Nephron (organoid): Measurements from ENCODE around the gene STK32C.
A peak's percentile ranks its signal among the peaks of the same experiment; 100 is the strongest.

Experiments used
- H3K27ac Mint-ChIP-seq, 3 experiments: 2 replicates each; pipeline ENCODE4 v1.8.0; 2020; ENCODE audit warnings: mixed read lengths in 3 of 3, mild to moderate bottlenecking in 2 of 3, moderate library complexity in 1 of 3
- H3K27me3 Mint-ChIP-seq: 2 replicates; pipeline ENCODE4 v1.8.0; 2021; ENCODE audit warnings: low read depth, mild to moderate bottlenecking, moderate library complexity, mixed read lengths
- H3K36me3 Mint-ChIP-seq: 2 replicates; pipeline ENCODE4 v1.8.0; 2020; ENCODE audit warnings: low read depth, mixed read lengths
- H3K4me1 Mint-ChIP-seq: 2 replicates; pipeline ENCODE4 v1.8.0; 2020; ENCODE audit warnings: mixed read lengths
- H3K4me3 Mint-ChIP-seq, 3 experiments: 2 replicates each; pipeline ENCODE4 v1.8.0; 2020; ENCODE audit warnings: mild to moderate bottlenecking in 3 of 3, mixed read lengths in 3 of 3, moderate library complexity in 2 of 3
- H3K9me3 Mint-ChIP-seq: 2 replicates; pipeline ENCODE4 v1.8.0; 2020; ENCODE audit warnings: mixed read lengths
- TF ChIP-seq, protein P1 (sequence below), 3 experiments: fragments of 200-600 bp; sonication (generic); IDR thresholded peaks; one replicate each; pipeline ENCODE4 v1.5.0; 2021; ENCODE audit warnings: antibody characterized with exemption in 3 of 3; ENCODE audit not compliant: unreplicated experiment in 3 of 3

The STK32C gene

GRCh38 chr10:132313865-132314264 is 6.1 kb upstream of the STK32C start:
- TF ChIP-seq, protein P1, sequence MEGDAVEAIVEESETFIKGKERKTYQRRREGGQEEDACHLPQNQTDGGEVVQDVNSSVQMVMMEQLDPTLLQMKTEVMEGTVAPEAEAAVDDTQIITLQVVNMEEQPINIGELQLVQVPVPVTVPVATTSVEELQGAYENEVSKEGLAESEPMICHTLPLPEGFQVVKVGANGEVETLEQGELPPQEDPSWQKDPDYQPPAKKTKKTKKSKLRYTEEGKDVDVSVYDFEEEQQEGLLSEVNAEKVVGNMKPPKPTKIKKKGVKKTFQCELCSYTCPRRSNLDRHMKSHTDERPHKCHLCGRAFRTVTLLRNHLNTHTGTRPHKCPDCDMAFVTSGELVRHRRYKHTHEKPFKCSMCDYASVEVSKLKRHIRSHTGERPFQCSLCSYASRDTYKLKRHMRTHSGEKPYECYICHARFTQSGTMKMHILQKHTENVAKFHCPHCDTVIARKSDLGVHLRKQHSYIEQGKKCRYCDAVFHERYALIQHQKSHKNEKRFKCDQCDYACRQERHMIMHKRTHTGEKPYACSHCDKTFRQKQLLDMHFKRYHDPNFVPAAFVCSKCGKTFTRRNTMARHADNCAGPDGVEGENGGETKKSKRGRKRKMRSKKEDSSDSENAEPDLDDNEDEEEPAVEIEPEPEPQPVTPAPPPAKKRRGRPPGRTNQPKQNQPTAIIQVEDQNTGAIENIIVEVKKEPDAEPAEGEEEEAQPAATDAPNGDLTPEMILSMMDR (IDR thresholded peaks at IDR 0.05; ENCODE audit: unreplicated experiment in 3 of 3): no peak
- Mint-ChIP-seq H3K9me3 (peaks cover 8% of the 10 kb centered on the region), H3K27me3 (peaks cover 34% of the 10 kb centered on the region), H3K36me3 (peaks cover 5% of the 10 kb centered on the region), H3K4me3 (no peak overlapping the region), H3K4me1 (no peaks in the 10 kb centered on the region), H3K27ac (no peak overlapping the region)

DNA sequence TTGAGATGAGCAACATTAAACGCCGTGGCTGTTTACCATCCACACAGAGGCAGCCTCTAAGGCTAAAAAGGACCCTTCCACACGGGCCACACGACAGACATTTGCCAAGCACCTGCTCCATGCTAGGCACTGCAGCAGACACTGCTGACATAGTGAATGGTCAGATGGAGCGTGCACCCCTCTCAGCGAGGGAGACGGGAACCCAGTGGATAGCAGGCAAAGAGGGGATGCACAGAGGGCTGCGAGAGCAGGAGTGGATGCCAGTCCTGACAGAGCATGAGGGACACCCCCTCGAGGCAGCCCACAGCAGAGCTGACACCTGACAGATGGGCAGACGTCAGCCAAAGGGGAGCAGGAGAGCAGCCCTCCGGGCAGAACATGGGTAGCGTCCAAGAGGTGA is 5.6 kb upstream of the STK32C start:
- TF ChIP-seq, protein P1 (IDR thresholded peaks at IDR 0.05; ENCODE audit: unreplicated experiment in 3 of 3): no peak
- Mint-ChIP-seq H3K4me3 (no peak overlapping the region), H3K36me3 (peaks cover 5% of the 10 kb centered on the region), H3K27me3 (peaks cover 35% of the 10 kb centered on the region), H3K27ac (no peak overlapping the region), H3K4me1 (no peaks in the 10 kb centered on the region), H3K9me3 (peaks cover 8% of the 10 kb centered on the region)

DNA sequence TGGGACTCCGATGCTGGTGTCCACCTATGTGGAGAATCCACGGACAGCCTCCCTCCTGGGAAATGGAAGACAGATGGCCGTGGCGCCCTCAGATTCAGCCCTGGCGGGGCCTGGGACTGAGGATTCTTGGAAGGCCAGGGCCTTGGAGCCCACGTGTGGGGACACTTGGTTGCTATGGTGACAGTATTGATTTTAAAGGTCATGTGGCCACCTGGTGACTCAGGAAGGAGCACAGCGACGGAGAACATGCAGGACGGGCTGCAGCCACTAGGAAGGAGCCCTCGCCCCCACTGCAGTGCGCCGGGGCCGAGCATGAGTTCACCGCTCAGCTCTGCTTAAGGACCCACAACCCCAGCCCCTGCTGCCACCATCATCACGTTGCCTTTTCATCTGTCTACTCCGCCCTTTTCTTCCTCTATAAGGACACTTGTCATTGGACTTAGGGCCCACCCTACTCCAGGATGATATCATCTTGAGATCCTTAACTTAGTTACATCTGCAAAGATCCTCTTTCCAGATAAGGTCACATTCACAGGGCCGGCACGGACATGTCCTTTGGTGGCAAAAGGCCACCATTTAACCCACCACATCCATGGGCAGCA is 3.7 kb upstream of the STK32C start:
- Mint-ChIP-seq H3K4me3 (peak overlapping the region in 1 of 3 experiments; percentile 15), H3K9me3 (peaks cover 8% of the 10 kb centered on the region), H3K4me1 (peaks cover 5% of the 10 kb centered on the region), H3K27ac (no peak overlapping the region), H3K27me3 (peaks cover 41% of the 10 kb centered on the region), H3K36me3 (peaks cover 5% of the 10 kb centered on the region)
- TF ChIP-seq, protein P1 (IDR thresholded peaks at IDR 0.05; ENCODE audit: unreplicated experiment in 3 of 3): no peak

- peaks cover 5% of the 10 kb centered on the region for H3K4me1 Mint-ChIP-seq
- H3K27me3 Mint-ChIP-seq: peaks cover 48% of the 10 kb centered on the region
- peak overlapping the region in 2 of 3 experiments; percentile 13 to 35 for H3K4me3 Mint-ChIP-seq
- H3K9me3 Mint-ChIP-seq: peaks cover 12% of the 10 kb centered on the region
- H3K27ac Mint-ChIP-seq: no peak overlapping the region
- H3K36me3 Mint-ChIP-seq: peaks cover 5% of the 10 kb centered on the region
- TF ChIP-seq, protein P1 (IDR thresholded peaks at IDR 0.05; ENCODE audit: unreplicated experiment in 3 of 3): no peak
Observed at GRCh38 chr10:132310701-132311337, 3.1 kb upstream of the STK32C start.

DNA sequence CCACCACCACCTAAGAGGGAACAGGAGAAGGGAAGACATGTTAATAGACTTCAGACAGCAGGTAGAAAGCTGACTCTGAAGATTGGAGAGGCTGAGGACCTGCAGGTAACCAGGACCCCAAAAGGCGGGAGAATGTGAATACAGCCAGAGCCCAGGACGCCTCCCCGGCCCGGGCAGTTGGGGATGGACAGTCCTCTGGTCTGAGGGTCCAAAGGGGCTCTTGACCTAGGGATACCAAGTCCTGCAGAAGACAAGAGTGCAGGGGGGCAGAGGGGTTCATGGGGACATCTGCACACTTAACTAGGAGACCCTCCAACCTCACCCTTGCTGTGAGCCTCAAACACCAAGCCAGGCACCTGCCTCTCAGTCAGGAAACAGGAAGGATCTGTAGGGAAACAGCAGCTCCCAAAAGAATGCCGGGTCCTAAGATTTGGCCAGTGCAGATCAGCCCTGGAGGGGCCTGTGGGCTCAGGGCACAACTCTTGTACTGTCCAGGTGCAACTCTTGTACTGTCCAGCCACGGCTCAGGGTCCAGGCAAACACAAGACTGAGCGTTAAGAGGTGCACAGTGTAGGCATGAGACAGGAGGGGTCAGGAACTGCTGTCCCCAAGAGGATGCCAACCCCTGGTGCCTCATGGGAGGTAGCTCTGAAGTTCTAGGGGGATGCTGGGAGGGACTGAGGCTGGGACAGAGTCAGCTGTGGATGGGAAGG is 2.3 kb upstream of the STK32C start:
- Mint-ChIP-seq H3K9me3 (peaks cover 12% of the 10 kb centered on the region), H3K4me1 (peaks cover 5% of the 10 kb centered on the region), H3K27ac (no peak overlapping the region), H3K36me3 (peaks cover 5% of the 10 kb centered on the region), H3K4me3 (peak overlapping the region; percentile 81 to 82 (median 82)), H3K27me3 (peaks cover 56% of the 10 kb centered on the region)
- TF ChIP-seq, protein P1 (IDR thresholded peaks at IDR 0.05; ENCODE audit: unreplicated experiment in 3 of 3): no peak
